Measurements from ENCODE around the gene CFAP74.
A peak's percentile ranks its signal among the peaks of the same experiment; 100 is the strongest.

CFAP74 gene

GRCh38 chr1:2046953-2047748, 43.6 kb upstream of the CFAP74 start:
- H3K9ac ChIP-seq (ENCODE audit: low read depth, low read length, poor library complexity), result peak overlapping the region; percentile 60
- H2BK120ac ChIP-seq (ENCODE audit: low read depth, low read length), result no peak overlapping the region
- peaks cover 3 to 26% of the 10 kb centered on the region in 2 donors for H3K4me1 ChIP-seq (ENCODE audit: control insufficient read depth in 2 of 2, insufficient read depth in 1 of 2, low read depth in 1 of 2, low read length in 2 of 2)
- no peak overlapping the region for H4K91ac ChIP-seq (ENCODE audit: low read depth, low read length, poor library complexity)
- no peak overlapping the region for H3K4me2 ChIP-seq (ENCODE audit: insufficient read depth, low read length, poor library complexity, severe bottlenecking)
- DNase-seq (ENCODE audit: low spot score), result no peak
- H3K79me1 ChIP-seq (ENCODE audit: low read depth, low read length), result peaks cover 9% of the 10 kb centered on the region
- peak overlapping the region; percentile 98 for H2BK15ac ChIP-seq (ENCODE audit: low read length)
- H3K23ac ChIP-seq (ENCODE audit: low read depth, low read length, poor library complexity), result peak overlapping the region; percentile 55
- no peak overlapping the region for H3K27ac ChIP-seq (replicated peaks; ENCODE audit: low read length)
- H4K8ac ChIP-seq (ENCODE audit: low read depth, low read length), result no peak overlapping the region
- H3K4me3 ChIP-seq (ENCODE audit: low read length in 2 of 2), result peak overlapping the region in 1 of 2 donors; percentile 15
- H3K27me3 ChIP-seq (ENCODE audit: control insufficient read depth in 3 of 3, insufficient read depth in 3 of 3, low read depth in 1 of 3, low read length in 3 of 3), result peaks cover 0 to 88% (median 44%) of the 10 kb centered on the region in 3 experiments
- H2AFZ ChIP-seq (ENCODE audit: low read length), result no peak overlapping the region
- H2AK5ac ChIP-seq (ENCODE audit: low read depth, low read length), result peak overlapping the region; percentile 40
- H3K9me3 ChIP-seq (replicated peaks in 1 of 2; ENCODE audit: control insufficient read depth in 2 of 2, insufficient read depth in 1 of 2, low read depth in 1 of 2, low read length in 2 of 2), result peaks cover 0 to 2% of the 10 kb centered on the region in 2 donors
- H3K36me3 ChIP-seq (replicated peaks in 1 of 2; ENCODE audit: control insufficient read depth in 2 of 2, insufficient read depth in 2 of 2, low read length in 2 of 2), result no peaks in the 10 kb centered on the region
- peak overlapping the region; percentile 53 for H2BK5ac ChIP-seq (ENCODE audit: low read length)
- H3K18ac ChIP-seq (ENCODE audit: low read length), result peak overlapping the region; percentile 38
- H3K4ac ChIP-seq (ENCODE audit: low read length), result no peak overlapping the region
- peak overlapping the region; percentile 41 for H2BK12ac ChIP-seq (ENCODE audit: low read length)
- no CpG with 5 or more reads among the region's 25 CpGs for WGBS, 2 donors (ENCODE audit: extremely low coverage in 2 of 2, insufficient read length in 2 of 2, insufficient replicate concordance in 1 of 2)
- no peak overlapping the region for H3K14ac ChIP-seq (ENCODE audit: low read length)

GRCh38 chr1:2046174-2046917, 42.8 kb upstream of the CFAP74 start:
- Histone ChIP-seq H2BK12ac (ENCODE audit: low read length) (no peak overlapping the region), H4K91ac (ENCODE audit: low read depth, low read length, poor library complexity) (no peak overlapping the region), H2BK5ac (ENCODE audit: low read length) (no peak overlapping the region), H3K18ac (ENCODE audit: low read length) (no peak overlapping the region), H3K4ac (ENCODE audit: low read length) (no peak overlapping the region), H3K23ac (ENCODE audit: low read depth, low read length, poor library complexity) (peak overlapping the region; percentile 93), H3K36me3 (replicated peaks in 1 of 2; ENCODE audit: control insufficient read depth in 2 of 2, insufficient read depth in 2 of 2, low read length in 2 of 2) (no peaks in the 10 kb centered on the region), H3K9me3 (replicated peaks in 1 of 2; ENCODE audit: control insufficient read depth in 2 of 2, insufficient read depth in 1 of 2, low read depth in 1 of 2, low read length in 2 of 2) (peaks cover 0 to 2% of the 10 kb centered on the region in 2 donors), H3K9ac (ENCODE audit: low read depth, low read length, poor library complexity) (no peak overlapping the region), H3K4me2 (ENCODE audit: insufficient read depth, low read length, poor library complexity, severe bottlenecking) (no peak overlapping the region), H3K79me1 (ENCODE audit: low read depth, low read length) (peaks cover 6% of the 10 kb centered on the region), H4K8ac (ENCODE audit: low read depth, low read length) (no peak overlapping the region), H2AK5ac (ENCODE audit: low read depth, low read length) (peak overlapping the region; percentile 95), H3K27ac (replicated peaks; ENCODE audit: low read length) (no peak overlapping the region), H3K14ac (ENCODE audit: low read length) (no peak overlapping the region), H3K4me1 (ENCODE audit: control insufficient read depth in 2 of 2, insufficient read depth in 1 of 2, low read depth in 1 of 2, low read length in 2 of 2) (peaks cover 3 to 26% of the 10 kb centered on the region in 2 donors), H2AFZ (ENCODE audit: low read length) (no peak overlapping the region), H2BK120ac (ENCODE audit: low read depth, low read length) (no peak overlapping the region), H3K27me3 (ENCODE audit: control insufficient read depth in 3 of 3, insufficient read depth in 3 of 3, low read depth in 1 of 3, low read length in 3 of 3) (peaks cover 0 to 88% (median 41%) of the 10 kb centered on the region in 3 experiments), H3K4me3 (ENCODE audit: low read length in 2 of 2) (no peak overlapping the region), H2BK15ac (ENCODE audit: low read length) (no peak overlapping the region)
- no peak for DNase-seq (ENCODE audit: low spot score)
- WGBS, 2 donors (ENCODE audit: extremely low coverage in 2 of 2, insufficient read length in 2 of 2, insufficient replicate concordance in 1 of 2), result no CpG with 5 or more reads among the region's 20 CpGs

- H3K27me3 ChIP-seq (ENCODE audit: control insufficient read depth in 3 of 3, insufficient read depth in 3 of 3, low read depth in 1 of 3, low read length in 3 of 3), result peaks cover 0 to 86% (median 34%) of the 10 kb centered on the region in 3 experiments
- H3K9ac ChIP-seq (ENCODE audit: low read depth, low read length, poor library complexity), result no peak overlapping the region
- no peak overlapping the region for H2AFZ ChIP-seq (ENCODE audit: low read length)
- no peak overlapping the region for H3K4me2 ChIP-seq (ENCODE audit: insufficient read depth, low read length, poor library complexity, severe bottlenecking)
- no peak overlapping the region for H3K4ac ChIP-seq (ENCODE audit: low read length)
- no CpG with 5 or more reads among the region's 15 CpGs for WGBS, 2 donors (ENCODE audit: extremely low coverage in 2 of 2, insufficient read length in 2 of 2, insufficient replicate concordance in 1 of 2)
- H2AK5ac ChIP-seq (ENCODE audit: low read depth, low read length), result peak overlapping the region; percentile 95
- H3K9me3 ChIP-seq (replicated peaks in 1 of 2; ENCODE audit: control insufficient read depth in 2 of 2, insufficient read depth in 1 of 2, low read depth in 1 of 2, low read length in 2 of 2), result peaks cover 0 to 2% of the 10 kb centered on the region in 2 donors
- H2BK15ac ChIP-seq (ENCODE audit: low read length), result no peak overlapping the region
- H2BK12ac ChIP-seq (ENCODE audit: low read length), result peak overlapping the region; percentile 14
- H3K18ac ChIP-seq (ENCODE audit: low read length), result no peak overlapping the region
- H3K79me1 ChIP-seq (ENCODE audit: low read depth, low read length), result peaks cover 4% of the 10 kb centered on the region
- no peak overlapping the region for H2BK5ac ChIP-seq (ENCODE audit: low read length)
- no peak overlapping the region for H3K27ac ChIP-seq (replicated peaks; ENCODE audit: low read length)
- H4K8ac ChIP-seq (ENCODE audit: low read depth, low read length), result no peak overlapping the region
- no peak overlapping the region for H3K23ac ChIP-seq (ENCODE audit: low read depth, low read length, poor library complexity)
- peaks cover 3 to 26% of the 10 kb centered on the region in 2 donors for H3K4me1 ChIP-seq (ENCODE audit: control insufficient read depth in 2 of 2, insufficient read depth in 1 of 2, low read depth in 1 of 2, low read length in 2 of 2)
- H3K36me3 ChIP-seq (replicated peaks in 1 of 2; ENCODE audit: control insufficient read depth in 2 of 2, insufficient read depth in 2 of 2, low read length in 2 of 2), result no peaks in the 10 kb centered on the region
- no peak overlapping the region for H2BK120ac ChIP-seq (ENCODE audit: low read depth, low read length)
- peak overlapping the region; percentile 41 for H3K14ac ChIP-seq (ENCODE audit: low read length)
- no peak overlapping the region for H3K4me3 ChIP-seq (ENCODE audit: low read length in 2 of 2)
- H4K91ac ChIP-seq (ENCODE audit: low read depth, low read length, poor library complexity), result no peak overlapping the region
- DNase-seq (ENCODE audit: low spot score), result no peak
These were observed 42.0 kb upstream of the CFAP74 start for GRCh38 chr1:2045468-2046173.

Measured in neuronal stem cell (in vitro differentiated cells).